ENCODE data around the gene CHN1.

GRCh38 chr2:175027755-175028154, 22.6 kb upstream of the CHN1 start:
- TF ChIP-seq TAF1 (IDR thresholded peaks at IDR 0.05; ENCODE audit: low read depth, low read length) (no peak), POLR2A (IDR thresholded peaks at IDR 0.05; ENCODE audit: low read depth, low read length) (no peak), POLR2AphosphoS5 (IDR thresholded peaks at IDR 0.05; ENCODE audit: low read depth, low read length) (no peak), POU2F2 (IDR thresholded peaks at IDR 0.05; ENCODE audit: low read depth, low read length) (no peak), SPI1 (IDR thresholded peaks at IDR 0.05; ENCODE audit: low read depth, low read length) (no peak)

Data from GM12891 (cell line).